GM18909 (cell line): ENCODE results near the gene RGS9.
"Not testable (repeated sequence)": the region's sequence is repeated elsewhere in the genome, so short reads cannot be mapped to it uniquely, and the experiment has no call there.

ENCODE experiments used
- ATAC-seq: cut with Tn5 transposase; IDR thresholded peaks from one replicate; pipeline ENCODE4 v1.9.1; 2021; ENCODE audit warnings: mild to moderate bottlenecking; ENCODE audit not compliant: unreplicated experiment, poor library complexity

Gene RGS9

GRCh38 chr17:65201331-65201730 is 64.2 kb downstream of the RGS9 start:
- no peak for ATAC-seq

GRCh38 chr17:65202844-65203571 is 65.8 kb downstream of the RGS9 start:
- no peak for ATAC-seq

GRCh38 chr17:65204001-65204400 is 66.8 kb downstream of the RGS9 start:
- no peak for ATAC-seq

GRCh38 chr17:65205655-65206054 is 68.5 kb downstream of the RGS9 start:
- ATAC-seq: no peak

GRCh38 chr17:65207448-65207847 is 70.3 kb downstream of the RGS9 start:
- not testable (repeated sequence) for ATAC-seq

- no peak for ATAC-seq
These were observed 71.5 kb downstream of the RGS9 start for GRCh38 chr17:65208717-65209116.

GRCh38 chr17:65218261-65218660 is 81.1 kb downstream of the RGS9 start:
- no peak for ATAC-seq

- ATAC-seq: no peak
These were observed 82.0 kb downstream of the RGS9 start for GRCh38 chr17:65219124-65219523.

- ATAC-seq: no peak
These were observed 82.5 kb downstream of the RGS9 start for GRCh38 chr17:65219707-65220106.

- no peak for ATAC-seq
These were observed 83.6 kb downstream of the RGS9 start for GRCh38 chr17:65220732-65221131.

GRCh38 chr17:65222214-65222738 is 85.1 kb downstream of the RGS9 start:
- ATAC-seq: no peak

- ATAC-seq: no peak
These were observed 87.9 kb downstream of the RGS9 start for GRCh38 chr17:65225061-65225460.

GRCh38 chr17:65226227-65226626 is 89.1 kb downstream of the RGS9 start:
- ATAC-seq: no peak

GRCh38 chr17:65227637-65228036 is 90.5 kb downstream of the RGS9 start:
- no peak for ATAC-seq

GRCh38 chr17:65228287-65228686 is 91.1 kb downstream of the RGS9 start:
- no peak for ATAC-seq

- peak; percentile 72 for ATAC-seq
These were observed 91.8 kb downstream of the RGS9 start for GRCh38 chr17:65228734-65229620.

GRCh38 chr17:65229621-65229995 is 92.4 kb downstream of the RGS9 start:
- no peak for ATAC-seq

- ATAC-seq: no peak
These were observed 92.9 kb downstream of the RGS9 start for GRCh38 chr17:65230040-65230439.

- ATAC-seq: no peak
These were observed 93.9 kb downstream of the RGS9 start for GRCh38 chr17:65231086-65231485.

GRCh38 chr17:65231662-65232335 is 94.6 kb downstream of the RGS9 start:
- no peak for ATAC-seq

GRCh38 chr17:65235284-65235683 is 98.1 kb downstream of the RGS9 start:
- no peak for ATAC-seq
